GM12864 (cell line): ENCODE results near the gene NALCN.

ENCODE experiments used
- DNase-seq: peaks from one replicate; pipeline ENCODE4 v3.0.0-alpha.2; 2011; ENCODE audit warnings: low read depth
- H3K4me3 ChIP-seq: 2 replicates; pipeline ENCODE4 v1.5.1; 2011; ENCODE audit warnings: mild to moderate bottlenecking, low read depth, low read length, control low read depth
- TF ChIP-seq, protein P1 (sequence below): IDR thresholded peaks from 2 replicates; pipeline ENCODE4 v1.5.1; 2011; ENCODE audit warnings: low read depth, mild to moderate bottlenecking, moderate library complexity, low read length, control low read depth, inconsistent platforms; ENCODE audit errors: missing control alignments

Gene NALCN

DNA sequence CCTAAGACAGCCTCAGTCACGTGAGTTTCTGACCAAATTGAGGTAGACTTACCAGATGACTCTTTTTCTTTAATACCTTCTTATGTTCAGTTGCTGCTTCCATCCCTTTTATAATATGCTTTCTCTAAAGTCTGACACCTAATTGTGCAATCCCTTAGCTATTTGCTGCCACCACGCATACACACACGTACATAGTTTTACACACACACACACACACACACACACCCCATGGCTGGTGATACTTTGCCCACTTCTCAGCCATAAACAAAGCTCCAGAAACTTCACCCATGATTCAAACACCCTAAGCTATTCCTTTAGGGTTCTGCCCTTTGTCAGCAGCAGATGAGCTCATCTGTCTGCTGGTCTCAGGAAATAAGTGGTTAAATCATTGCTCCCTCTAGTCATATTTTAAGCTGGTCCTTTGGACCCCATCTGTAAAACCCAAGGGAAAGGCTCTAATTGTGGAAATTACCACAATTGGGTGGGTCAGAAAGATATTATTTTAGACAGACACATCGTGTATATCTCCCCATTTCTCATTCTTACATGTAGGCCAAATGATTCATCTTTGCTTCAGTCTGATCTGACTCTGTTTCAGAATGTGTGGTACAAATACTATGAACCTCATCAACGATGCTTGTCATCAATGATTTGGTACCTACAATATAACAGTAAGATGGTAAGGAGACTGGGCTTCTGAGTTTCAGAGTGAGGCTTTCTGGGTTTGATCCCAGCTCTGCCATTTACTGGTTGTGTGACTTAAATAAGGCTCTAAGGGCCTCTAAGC is 69.2 kb downstream of the NALCN start:
- no peak overlapping the region for H3K4me3 ChIP-seq
- TF ChIP-seq, protein P1, sequence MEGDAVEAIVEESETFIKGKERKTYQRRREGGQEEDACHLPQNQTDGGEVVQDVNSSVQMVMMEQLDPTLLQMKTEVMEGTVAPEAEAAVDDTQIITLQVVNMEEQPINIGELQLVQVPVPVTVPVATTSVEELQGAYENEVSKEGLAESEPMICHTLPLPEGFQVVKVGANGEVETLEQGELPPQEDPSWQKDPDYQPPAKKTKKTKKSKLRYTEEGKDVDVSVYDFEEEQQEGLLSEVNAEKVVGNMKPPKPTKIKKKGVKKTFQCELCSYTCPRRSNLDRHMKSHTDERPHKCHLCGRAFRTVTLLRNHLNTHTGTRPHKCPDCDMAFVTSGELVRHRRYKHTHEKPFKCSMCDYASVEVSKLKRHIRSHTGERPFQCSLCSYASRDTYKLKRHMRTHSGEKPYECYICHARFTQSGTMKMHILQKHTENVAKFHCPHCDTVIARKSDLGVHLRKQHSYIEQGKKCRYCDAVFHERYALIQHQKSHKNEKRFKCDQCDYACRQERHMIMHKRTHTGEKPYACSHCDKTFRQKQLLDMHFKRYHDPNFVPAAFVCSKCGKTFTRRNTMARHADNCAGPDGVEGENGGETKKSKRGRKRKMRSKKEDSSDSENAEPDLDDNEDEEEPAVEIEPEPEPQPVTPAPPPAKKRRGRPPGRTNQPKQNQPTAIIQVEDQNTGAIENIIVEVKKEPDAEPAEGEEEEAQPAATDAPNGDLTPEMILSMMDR: no peak
- DNase-seq: no peak

DNA sequence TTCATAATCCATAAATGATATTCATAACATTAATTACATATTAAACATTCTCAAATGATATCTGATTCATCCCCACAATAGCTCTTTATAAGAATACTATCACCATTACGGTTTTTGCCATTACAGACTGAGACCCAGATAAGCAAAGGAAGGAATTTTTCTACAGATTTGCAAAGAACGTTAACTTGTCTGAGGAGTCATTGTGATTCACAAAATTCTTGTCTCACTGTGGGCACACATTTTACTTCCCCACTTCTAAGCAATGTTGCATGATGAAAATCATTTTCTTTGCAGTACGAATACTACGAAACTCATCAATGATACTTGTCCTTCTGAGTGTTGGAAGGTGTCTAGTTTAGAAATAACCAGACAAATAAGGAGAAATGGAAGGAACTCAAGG is 70.1 kb downstream of the NALCN start:
- TF ChIP-seq, protein P1: no peak
- DNase-seq: no peak
- no peak overlapping the region for H3K4me3 ChIP-seq

DNA sequence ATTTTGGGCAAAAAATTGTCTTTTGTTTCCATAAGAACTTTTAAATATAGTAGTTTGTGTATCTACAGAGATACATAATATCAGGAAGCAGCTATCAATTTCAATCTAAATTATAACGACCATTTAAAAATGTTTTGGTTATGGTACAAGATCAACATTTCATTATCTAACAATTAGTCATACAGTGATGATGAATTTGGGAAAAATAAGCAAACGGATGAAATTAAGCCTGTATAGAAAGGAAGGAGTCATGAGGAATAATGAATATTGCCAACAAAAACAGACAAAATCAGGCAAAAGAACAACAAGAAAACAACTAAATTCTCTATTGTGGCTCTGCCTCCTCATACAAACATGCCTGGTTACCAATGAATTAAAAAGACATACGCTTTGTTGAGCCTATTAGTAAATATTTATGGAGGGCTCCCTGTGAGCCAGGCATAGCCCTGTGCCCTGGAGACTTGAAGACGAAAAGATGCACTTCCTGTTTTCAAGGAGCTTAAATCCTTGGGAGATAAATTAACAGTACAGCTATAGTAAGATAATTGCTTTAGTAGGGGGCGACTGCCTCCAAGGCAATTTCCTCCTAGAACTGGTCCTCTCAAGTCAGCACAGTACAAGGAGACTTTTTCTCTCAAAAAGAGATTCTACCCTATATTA is 73.0 kb downstream of the NALCN start:
- TF ChIP-seq, protein P1: no peak
- no peak for DNase-seq
- H3K4me3 ChIP-seq: no peak overlapping the region

DNA sequence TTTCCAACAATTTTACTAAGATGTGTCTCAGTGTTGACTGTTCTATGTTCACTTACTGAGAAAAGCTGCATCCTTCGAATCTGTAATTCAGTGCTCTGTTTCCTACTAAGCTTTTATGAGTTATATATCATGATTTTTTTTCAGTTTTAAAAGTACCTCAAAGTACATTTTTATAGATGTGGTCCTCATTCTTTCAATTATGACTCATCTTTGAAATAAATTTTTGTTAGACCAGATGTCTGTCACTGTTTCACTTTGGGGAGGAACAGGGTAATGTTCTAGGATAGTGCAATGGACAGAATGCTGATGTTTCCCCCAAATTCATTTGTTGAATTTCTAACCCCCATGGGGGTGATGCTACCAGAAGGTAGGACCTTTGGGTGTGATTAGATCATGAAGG is 74.8 kb downstream of the NALCN start:
- no peak for DNase-seq
- H3K4me3 ChIP-seq: no peak overlapping the region
- TF ChIP-seq, protein P1: no peak

GRCh38 chr13:101339202-101339601 is 77.1 kb downstream of the NALCN start:
- TF ChIP-seq, protein P1: no peak
- DNase-seq: no peak
- H3K4me3 ChIP-seq: no peak overlapping the region

DNA sequence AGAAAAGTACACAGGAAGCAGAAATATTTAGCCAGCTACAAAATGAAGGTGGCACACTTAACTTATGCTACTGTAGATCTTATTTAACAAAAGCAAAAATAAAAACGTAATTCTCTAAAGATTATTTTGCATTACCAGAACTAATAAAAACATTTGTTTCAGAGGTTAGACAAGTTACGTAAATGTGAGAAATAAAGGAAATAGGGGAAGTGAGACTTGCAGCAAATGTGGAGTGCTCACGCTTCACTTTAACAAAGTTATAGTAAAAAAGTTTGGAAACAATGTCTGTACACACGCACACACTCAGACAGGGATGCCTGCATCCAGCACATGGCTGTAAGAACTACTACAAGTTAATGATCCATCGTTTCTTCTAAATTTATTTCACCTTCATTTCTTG is 83.7 kb downstream of the NALCN start:
- no peak overlapping the region for H3K4me3 ChIP-seq
- TF ChIP-seq, protein P1: no peak
- no peak for DNase-seq
